Stimulated activated CD4-positive, alpha-beta T cell treated with anti-CD3 and anti-CD28 coated beads, Interleukin-1b, Interleukin-23, amount 100 ng/mL, for 1 hour (primary cell): ENCODE measurements around the gene PPBP.

Experiments
- DNase-seq, 2 donors: peaks; one replicate each; pipeline ENCODE4 v3.0.0-alpha.2; 2020; ENCODE audit warnings: low read depth in 2 of 2

The PPBP gene, protein sequence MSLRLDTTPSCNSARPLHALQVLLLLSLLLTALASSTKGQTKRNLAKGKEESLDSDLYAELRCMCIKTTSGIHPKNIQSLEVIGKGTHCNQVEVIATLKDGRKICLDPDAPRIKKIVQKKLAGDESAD

DNA sequence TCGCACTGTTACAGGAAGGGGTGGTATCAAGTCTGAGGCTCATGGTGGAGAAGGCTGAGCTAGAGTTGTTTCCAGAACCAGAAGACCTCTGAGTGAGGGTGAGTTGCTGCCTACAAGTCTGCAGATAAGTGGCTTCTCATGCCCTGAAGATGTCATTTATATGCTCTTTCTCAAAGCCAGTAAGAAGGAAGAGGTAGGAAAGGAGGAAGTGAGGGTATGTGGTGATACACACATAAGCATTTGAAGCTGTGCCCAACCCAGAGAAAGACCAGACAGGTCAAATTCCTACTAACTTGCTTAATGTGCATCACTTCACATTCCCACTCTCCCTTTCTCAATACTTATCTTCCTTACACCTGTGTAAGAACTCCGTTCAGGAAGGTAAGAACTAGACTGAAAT, at the start of gene PPBP:
Gene PPBP, minus strand, starts transcription at position 130 of the 400 bp plus-strand sequence. Its CDS starts 87 bp downstream, at position 43.
- DNase-seq, result no peak

DNA sequence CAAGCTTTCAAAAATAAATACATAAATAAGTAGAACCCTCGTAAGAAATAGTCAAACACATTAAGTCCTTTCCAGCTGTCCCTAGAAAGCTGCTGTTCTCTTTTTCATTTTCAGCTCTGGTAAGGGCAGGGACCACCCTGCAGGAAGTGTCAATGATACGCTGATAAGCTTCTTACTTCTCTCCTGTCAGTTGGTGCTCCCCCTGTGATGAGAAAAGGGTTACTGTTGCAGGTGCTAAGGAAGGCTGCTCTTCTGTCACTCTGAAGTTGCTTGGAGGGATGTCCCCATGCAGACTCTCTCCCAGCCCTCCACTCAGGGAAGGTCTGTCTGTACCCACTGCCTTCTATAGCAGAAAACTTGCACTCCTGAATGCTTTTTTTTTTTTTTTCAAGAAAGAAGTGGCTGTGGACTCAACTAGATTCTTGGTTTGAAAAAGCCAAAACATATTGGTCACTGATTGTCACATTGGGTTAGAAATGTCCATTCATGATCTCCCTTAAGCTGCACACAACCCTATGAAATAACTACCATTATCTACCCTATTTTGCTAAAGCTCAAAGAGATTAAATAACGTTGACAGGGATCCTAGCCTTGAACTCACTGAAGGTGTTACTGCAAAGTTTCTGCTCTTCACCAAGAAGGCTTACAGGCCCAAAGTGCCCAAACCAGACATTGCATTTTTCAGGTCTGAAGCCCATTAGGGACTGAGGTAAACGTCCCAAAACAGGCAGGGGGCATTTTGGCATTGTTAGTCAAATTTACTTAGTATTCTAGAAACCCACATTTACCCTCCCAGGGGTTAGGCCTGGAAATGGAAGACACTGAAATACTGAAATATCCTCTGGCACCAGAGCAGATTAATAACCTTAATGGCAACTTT, 49.3 kb upstream of the PPBP start:
- no peak for DNase-seq

DNA sequence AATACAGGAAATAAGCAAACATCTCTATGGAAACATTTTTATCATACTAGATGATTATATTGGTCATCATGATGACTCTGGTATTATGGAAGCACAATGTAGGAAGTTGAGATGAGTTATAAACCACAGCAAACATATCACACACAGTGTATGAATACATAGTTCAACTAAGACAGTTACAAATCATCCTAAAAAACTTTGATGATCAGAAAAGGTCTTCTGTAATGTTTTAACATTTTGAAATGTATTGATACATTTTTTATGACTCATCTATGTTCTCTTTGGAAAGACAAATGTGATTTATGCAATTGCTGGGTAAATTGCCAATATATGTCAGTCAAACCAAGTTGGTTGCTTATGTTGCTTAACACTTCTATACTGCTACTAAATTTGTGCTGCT, 45.7 kb upstream of the PPBP start:
- no peak for DNase-seq

DNA sequence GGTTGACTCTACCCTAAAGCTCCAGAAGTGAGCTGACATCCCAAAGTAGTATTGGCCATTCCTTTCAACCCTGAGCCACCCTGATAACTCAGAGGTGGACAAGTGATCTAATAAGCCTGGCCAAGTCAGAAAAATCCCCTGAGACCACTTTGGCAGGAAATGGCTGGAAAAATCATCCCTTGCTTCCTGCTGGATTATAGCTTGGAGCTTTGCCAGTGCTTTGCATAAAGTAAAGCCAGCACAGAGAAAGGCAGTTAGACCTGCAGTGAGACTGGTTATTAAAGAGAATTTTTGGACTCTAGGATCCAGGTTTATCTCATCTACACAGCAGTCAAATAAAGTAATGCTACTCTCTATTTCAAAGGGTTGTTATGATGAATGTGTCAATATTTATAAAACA, 44.1 kb upstream of the PPBP start:
- DNase-seq, result no peak

DNA sequence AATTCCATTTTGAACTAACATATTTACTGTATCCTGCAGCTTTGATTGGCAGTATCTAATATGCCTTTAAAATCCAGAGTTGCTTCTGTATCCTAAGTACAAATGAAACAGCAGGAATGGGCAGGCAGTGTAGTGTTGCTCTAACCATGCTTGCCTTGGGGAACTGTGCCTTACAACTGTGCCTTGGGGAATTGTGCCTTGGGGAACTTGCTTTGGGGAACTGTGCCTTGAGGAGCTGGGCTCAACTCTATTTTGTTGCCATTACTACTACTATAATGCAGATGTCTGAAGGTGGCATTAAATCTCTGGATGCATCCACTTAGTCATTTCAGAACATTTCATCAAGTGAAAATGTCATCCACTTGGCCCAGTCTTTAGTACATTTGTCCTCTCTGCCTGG, 43.6 kb upstream of the PPBP start:
- DNase-seq, result no peak

DNA sequence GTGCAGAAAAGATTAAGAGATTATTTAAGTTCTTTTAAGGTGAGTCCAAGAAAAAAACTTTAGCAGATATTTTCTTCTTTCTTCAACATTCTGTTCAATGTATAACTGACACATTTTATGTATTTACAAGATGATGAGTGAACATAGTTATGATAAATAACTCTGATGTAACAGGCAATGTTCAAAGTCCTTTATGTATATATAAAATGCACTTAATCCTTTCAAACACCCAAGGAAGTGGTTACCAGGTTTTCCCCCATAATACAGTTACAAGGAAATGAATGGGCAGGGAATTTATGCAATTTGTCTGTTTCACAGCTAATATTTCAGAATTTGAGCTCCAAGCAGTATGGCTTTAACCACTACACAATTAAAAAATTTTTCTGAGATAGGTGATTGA, 42.3 kb upstream of the PPBP start:
- no peak for DNase-seq

DNA sequence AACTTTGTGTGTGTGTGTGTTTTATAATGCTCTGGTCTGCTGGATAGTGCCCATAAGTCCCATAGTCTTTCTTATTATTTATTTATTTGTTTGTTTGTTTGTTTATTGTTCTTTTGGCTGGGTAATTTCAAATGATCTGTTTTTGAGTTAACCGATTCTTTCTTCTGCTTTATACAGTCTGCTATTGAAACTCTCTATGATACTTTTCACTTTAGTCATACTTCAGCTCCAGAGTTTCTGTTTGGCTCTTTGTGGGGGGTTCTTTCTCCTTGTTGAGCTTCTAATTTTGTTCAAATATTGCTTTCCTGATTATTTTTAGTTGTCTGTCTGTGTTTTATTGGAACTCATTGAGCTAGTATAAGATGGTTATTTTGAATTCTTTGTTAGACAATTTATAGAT, 40.5 kb upstream of the PPBP start:
- no peak for DNase-seq

DNA sequence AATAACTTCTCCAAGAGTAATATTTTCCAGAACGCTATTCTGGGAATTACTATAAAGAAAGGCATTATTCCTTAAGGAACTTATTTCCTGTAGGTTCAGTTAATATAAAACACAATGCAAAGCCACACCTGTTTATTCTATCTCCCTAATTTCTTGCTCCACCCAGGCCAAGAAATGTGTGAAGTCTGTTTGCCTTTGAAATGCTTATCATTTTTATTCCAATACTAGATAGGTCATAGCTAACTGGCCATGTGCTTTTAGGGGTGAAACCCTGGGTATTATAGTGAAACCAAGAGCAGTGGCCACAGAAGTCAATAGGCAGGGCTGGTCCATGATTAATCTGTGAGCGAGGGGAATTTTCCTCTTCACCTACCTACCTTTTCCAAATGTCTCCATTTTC, 35.7 kb upstream of the PPBP start:
- no peak for DNase-seq

DNA sequence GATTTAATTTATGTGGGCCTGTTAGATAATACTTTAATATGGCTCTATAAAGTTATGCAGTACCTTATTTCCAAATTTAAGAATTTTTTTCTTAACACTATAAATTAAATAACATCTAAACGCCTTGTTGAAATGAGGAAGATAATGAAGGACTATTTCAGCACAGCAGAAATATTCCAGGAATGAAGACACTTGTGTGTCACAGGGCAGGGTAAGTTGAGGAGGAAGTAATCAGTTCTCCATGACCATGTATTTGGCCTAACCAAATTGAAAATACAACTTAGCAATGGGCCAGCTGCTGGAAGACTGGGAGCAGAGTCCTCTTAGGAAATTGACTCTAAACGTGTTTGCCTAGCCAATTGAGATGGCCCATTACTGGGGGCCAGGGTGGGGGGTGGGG, 33.6 kb upstream of the PPBP start:
- no peak for DNase-seq

DNA sequence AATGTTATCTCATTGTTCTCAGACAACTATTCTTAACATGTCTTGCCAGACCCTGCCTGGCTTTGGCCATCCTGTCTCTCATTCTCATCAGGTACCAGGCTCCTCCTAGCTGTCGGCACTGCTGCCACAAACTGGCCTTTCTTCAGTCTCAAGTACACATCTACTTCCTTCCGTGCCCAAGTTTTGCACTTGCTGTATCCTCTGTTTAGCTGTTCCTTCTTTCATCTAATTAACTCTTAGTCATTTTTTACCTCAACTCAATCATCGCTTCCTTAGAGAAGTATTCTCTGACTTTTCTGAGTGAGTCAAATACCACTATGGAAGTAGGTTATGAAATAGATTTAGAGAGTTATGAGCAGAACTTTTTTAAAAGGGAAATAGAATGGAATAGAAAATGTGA, 30.8 kb upstream of the PPBP start:
- DNase-seq, result no peak

DNA sequence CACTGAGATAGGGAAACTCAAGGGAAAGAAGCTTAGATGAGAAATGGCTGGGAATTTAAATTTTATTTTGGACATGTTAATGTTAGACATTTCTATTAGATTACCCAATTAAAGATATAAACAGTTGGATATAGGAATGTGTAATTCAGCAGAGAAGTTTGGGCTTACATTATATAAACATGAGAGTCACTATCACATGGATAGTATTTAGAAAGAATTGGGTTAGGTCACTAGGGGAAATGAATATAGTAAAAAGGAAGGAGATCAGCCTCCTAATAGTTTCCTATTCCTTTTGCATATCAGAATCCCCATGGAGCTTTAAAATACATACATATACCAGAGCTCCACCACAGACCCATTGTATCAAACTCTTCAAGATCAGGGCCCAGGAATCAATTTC, 30.1 kb upstream of the PPBP start:
- DNase-seq, result no peak

DNA sequence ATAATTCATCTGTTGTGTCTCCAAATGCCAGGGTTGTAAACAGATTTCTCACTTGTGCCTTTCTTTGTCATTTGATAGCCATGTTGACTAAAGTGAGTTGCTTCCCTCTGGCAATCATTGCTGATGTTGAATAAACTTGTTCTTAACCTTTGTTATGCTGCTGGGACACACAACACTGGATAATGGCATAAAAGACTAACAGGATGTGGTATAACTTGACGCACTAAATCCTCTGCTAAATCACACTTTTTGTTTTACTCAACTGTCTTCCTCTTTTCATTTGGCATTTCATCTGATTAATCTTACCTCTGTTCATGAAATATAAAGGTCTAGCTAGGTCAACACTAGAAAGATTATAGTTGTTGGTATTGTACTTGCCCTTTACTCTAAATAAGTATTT, 28.1 kb upstream of the PPBP start:
- no peak for DNase-seq

DNA sequence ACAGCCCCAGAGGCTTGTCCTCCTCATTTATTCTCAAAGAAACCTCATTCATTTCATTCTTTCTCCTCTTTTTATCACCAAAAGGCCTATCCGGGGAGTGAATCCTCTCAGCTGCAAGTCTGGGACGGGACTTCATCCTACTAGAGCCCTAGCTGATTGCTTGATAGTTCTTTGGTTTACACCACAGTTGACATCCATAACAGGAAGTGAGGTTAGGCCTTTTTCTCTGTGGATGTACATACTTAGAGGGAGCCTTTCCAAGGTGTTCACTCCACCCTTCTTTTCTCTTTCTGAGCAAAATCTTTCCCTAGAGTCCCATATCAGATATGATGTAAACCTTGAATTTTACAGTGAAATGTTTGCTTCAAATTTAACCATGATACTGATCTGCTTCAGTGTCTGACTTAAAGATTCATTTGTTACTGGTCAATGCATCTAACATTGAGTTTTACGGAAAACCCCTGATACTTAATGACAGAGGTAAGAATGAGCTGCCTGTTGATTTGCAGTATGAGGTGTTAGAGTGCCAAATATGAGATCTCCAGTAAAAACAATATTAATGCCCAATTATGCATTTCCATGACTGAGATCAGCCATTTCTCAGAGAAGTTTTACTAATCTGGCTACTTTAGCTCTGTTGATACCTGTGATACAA, 27.3 kb upstream of the PPBP start:
- DNase-seq, result no peak

DNA sequence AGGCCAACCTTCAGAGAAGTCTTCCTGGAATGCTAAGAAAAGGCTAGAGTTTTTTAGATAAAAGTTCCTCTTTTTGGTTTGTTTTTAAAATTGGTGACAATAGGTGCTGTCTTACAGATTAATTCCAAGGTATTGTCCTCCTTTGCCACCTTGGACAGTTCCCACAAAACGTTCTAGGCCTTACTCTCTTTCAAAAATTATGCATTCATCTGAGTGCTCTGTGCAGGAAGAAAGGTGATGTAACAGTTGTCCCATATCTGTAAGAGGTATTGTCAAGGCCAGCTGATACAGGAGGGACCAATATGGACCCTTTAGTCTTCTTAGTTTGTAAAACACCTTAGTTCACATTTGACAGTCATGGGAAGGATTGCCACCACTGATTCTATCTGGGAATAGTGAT, 26.3 kb upstream of the PPBP start:
- DNase-seq, result no peak

DNA sequence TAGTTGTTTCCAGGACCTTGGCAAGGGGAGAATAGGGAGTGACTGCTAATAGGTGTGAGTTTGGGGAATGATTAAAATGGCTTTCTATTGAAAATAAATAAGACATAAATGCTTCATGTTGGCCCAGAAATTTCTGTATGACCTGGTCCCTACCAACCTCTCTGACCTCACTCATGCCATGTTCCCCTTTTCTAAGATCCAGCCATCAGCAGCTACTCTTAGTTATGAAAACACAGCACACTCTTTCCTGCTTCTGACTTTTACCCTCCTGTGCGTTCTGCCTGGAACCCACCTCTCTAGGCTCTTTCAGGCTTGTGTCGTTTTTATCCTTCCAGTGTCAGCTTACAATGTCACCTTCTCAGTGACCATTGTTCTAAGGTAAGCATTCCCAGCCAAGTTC, 25.3 kb upstream of the PPBP start:
- DNase-seq, result no peak

DNA sequence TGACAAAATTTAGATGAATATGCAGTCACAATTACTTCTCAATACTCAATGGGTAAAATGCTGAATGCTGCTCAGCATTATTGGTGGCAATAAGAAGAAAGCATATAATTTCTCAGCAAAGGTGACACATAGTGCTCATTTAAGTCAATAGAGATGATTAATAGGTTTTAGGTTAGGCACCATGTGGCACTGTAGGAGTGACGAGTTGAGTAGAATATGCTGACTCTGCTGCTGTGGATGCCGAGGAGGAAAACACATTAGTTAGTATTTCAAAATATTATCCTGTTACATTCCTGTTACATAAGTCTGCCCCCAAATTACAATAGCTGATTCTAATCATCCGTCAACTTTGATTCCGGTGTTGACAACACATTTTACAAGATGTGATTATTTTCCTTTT, 24.1 kb upstream of the PPBP start:
- no peak for DNase-seq

DNA sequence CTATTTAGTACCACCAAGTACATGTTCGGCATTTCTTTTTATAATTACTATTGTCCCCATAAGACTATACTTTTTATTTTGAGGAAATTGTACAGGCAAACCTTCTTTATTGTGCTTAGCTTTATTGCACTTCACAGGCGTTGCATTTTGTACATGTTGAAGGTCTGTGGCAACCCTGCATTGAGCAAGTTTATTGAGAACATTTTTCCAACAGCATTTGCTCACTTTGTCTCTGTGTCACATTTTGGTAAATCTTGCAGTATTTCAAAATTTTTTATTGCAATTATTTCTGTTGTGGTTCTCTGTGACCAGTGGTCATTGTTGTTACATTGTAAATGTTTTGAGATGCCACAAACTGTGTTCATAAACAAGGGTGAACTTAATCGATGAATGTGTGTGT, 21.3 kb upstream of the PPBP start:
- no peak for DNase-seq

DNA sequence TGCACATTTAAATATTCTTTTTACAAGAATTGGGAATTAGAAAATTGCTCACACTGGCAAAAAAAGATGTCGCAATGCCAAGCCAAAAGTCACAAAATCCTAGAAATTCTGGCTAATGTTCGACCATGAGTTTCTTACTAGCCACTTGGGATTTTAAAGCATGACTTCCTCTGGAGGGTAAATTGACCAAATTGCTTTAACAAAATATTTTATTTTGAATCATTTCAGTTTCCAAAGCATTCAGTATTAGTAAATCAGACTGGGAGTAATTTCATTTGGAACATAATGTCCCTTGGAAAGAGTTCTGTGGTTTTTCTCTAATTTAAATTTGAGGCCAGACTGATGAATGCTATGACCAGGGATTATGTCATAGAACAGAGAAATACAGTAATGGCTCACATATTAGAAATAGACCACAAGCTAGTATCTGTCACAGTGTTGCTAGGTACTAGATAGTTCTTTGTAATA, 18.1 kb upstream of the PPBP start:
- DNase-seq, result no peak

DNA sequence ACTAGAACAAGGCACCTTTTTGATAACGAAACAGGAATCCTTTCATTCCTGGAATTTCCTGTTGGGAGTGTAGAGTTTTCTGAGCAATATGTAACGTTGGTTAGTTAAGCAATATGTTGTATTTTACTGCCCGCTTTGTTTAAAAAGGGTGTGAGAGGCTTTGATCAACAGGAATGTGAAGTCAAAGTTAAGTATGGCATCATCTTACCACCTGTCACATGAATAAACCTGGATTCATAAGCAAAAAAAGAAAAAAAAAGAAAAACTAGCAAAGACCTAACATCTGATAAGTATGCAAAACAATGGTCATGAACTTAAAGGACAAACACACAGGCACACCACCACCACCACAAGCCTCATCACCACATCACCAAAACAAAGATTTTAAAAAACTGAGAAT, 17.5 kb upstream of the PPBP start:
- DNase-seq, result no peak

DNA sequence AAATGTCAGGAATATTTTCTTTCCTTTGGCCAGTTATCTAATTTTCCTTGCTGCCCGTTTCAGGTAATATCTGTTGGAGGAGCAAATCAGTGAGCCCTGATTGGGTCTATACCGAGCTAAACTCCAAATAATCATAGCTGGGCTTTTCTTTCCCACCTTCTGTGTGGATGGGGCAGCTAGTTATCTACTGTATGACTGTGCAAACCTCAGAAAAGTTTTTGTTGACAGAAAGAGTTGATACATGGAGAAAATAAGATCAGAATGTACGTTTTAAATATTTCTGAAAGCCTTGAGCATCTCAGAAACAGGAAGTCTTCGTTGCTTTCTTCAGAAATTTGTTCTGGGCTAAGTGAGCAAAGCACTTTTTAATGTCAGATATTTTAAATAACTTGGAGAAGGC, 16.7 kb upstream of the PPBP start:
- no peak for DNase-seq

DNA sequence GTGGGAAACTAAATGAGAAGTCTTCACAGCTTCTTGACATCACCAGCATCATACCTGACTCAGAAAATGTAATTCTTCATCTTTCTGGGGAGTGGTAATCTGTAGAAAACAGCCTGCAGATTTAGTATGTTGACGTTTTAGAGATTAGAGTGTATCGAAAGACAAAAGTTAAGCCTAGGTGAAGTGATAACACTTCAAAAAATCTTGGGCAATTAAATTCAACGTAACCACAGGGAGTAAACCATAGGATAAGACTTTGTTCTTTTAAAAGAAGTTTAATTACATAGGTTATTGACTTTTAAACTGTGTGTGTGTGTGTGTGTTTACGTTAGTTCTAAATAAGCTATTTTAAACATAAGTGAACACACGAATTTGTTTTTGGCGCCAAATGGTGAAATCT, 12.3 kb upstream of the PPBP start:
- no peak for DNase-seq

DNA sequence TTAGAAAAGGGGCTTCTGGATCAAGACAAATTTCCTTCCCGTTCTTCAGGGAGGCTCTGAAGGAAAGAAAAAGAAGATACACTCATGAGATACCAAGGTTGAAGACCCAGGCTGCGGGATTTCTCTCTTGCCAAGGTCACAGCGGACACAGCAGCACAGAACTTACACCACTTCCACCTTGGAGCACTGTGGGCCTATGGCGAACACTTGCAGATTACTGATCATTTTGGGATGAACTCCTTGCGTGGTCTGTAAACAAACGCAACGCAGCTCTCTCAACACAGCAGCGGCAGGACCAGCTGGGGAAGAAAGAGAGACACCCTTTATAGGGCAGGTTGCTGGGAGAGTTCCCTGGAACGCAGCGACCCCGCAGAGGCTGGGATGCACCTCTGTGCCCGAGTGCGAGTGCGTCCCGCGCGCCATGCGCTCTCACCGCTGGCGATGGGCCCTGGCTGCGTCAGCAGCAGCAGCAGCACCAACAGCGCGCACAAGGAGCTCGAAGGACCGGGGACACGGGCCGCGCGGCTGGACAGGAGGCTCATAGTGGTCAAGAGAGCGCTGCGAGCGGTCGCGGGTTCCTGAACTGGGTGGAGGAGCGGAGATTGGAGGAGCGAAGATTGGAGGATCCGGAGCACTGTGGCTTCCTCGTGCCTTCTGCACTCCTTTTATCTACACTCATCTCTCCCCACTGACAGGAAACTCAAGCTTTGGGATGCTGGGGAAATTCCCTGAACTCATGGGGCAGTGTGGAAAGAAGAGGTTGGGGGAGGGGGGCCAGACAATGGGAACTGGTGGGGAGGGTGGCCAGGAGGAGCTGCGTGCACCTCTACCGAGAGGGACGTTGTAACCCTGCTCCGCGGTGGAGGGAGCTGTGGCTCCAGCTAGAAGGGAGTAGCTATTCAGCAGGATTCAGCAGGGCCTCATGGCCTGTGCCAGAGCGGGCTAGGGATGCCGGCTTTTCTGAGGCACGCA, 10.3 kb upstream of the PPBP start, which contains the start of gene CXCL5:
Gene CXCL5, minus strand, starts transcription at position 638 of the 972 bp plus-strand sequence. Its CDS starts 96 bp downstream, at position 542.
- no peak for DNase-seq
